Lower lobe of right lung (tissue), 2 donors: ENCODE results near the gene SGPL1. TPM values are rescaled to one million over a fixed set of nuclear protein-coding genes. Genes with fewer than 3 reads are reported as not detected.

ENCODE experiments used
- ATAC-seq, 2 donors: fragments of 200-7000 bp; cut with Tn5 transposase; one replicate each; pipeline ENCODE4 v1.9.1; 2020 to 2022; ENCODE audit warnings: mild to moderate bottlenecking in 2 of 2, moderate library complexity in 2 of 2
- DNase-seq: peaks from one replicate; pipeline ENCODE4 v3.0.0-alpha.2; 2020
- H3K27ac ChIP-seq: fragments of 200-600 bp; one replicate; pipeline ENCODE4 v1.8.0; 2022
- H3K27me3 ChIP-seq: fragments of 200-600 bp; one replicate; pipeline ENCODE4 v1.8.0; 2022; ENCODE audit warnings: low read depth
- H3K36me3 ChIP-seq: fragments of 200-600 bp; one replicate; pipeline ENCODE4 v1.8.0; 2022; ENCODE audit warnings: mild to moderate bottlenecking
- H3K4me1 ChIP-seq: fragments of 200-600 bp; one replicate; pipeline ENCODE4 v1.8.0; 2022
- H3K4me3 ChIP-seq: fragments of 200-600 bp; one replicate; pipeline ENCODE4 v1.8.0; 2022; ENCODE audit warnings: mild to moderate bottlenecking
- H3K9me3 ChIP-seq: fragments of 200-600 bp; one replicate; pipeline ENCODE4 v1.8.0; 2022
- intact Hi-C: fragments of 100-400 bp; cut with DNase I; formaldehyde crosslinking; loops from one replicate; pipeline ENCODE4 v1.11.0; 2022
- total RNA-seq: library from RNA; stranded (reverse); fragmentation: NEBNext Ultra II Directional; extraction: Animal tissue kit (Norgen Biotek cat#: 25700); gene quantifications from one replicate; pipeline ENCODE4 v1.2.1, GENCODE V29; 2021
- TF ChIP-seq, protein P1 (sequence below): fragments of 200-600 bp; IDR thresholded peaks from one replicate; pipeline ENCODE4 v1.8.0; 2022; ENCODE audit warnings: antibody characterized with exemption, mild to moderate bottlenecking
- donor health status: DM: no; HTN: yes; CAD: no; lungs with severe emphysema.

SGPL1 gene
- total RNA-seq, 1 donor from 2014 or later: 41.2 TPM

DNA sequence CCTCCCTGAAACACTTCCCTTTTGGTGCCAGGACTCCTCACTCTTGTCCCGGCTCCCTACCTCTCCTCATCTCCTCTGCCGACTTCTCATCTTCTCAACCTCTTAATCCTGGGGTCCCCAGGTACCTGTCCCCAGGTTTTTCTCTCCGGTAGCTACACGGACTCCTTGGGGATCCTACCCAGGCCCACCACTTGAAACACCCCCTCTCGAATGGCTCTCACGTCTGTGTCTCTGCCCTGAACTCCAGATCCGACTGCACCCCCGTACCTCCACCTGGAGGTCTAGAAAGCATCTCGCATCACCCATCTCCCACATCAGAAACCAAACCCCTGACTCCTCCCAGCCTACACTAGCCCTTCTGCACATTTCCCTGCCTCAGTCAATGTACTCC lies 35.4 kb upstream of the SGPL1 start:
- DNase-seq (no peak), ATAC-seq (no peak)
- TF ChIP-seq, protein P1, sequence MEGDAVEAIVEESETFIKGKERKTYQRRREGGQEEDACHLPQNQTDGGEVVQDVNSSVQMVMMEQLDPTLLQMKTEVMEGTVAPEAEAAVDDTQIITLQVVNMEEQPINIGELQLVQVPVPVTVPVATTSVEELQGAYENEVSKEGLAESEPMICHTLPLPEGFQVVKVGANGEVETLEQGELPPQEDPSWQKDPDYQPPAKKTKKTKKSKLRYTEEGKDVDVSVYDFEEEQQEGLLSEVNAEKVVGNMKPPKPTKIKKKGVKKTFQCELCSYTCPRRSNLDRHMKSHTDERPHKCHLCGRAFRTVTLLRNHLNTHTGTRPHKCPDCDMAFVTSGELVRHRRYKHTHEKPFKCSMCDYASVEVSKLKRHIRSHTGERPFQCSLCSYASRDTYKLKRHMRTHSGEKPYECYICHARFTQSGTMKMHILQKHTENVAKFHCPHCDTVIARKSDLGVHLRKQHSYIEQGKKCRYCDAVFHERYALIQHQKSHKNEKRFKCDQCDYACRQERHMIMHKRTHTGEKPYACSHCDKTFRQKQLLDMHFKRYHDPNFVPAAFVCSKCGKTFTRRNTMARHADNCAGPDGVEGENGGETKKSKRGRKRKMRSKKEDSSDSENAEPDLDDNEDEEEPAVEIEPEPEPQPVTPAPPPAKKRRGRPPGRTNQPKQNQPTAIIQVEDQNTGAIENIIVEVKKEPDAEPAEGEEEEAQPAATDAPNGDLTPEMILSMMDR: no peak
- Histone ChIP-seq H3K36me3 (no peaks in the 10 kb centered on the region), H3K27me3 (peaks cover 5% of the 10 kb centered on the region), H3K4me1 (peaks cover 6% of the 10 kb centered on the region), H3K9me3 (no peaks in the 10 kb centered on the region), H3K4me3 (no peak overlapping the region), H3K27ac (no peak overlapping the region)
- intact Hi-C loops: no loop called here

DNA sequence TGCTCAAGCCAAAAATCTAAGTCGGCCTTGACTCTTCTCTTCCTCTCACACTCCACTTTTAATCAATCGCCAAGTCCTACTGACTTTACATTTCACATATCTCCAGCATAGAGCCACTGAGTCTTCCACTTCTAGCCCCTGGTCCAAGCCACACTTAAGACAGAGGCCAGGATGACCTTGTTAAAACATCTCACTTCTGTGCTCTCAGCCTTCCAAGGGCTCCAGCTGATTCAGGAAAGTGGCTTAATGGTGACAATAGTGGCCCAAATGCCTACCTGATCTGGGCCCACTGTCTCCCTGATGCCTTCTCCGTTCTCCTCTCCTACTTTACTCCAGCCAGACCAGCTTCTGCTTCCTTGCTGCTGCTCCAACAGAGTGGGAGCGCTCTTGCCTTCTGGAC lies 35.0 kb upstream of the SGPL1 start:
- Histone ChIP-seq H3K4me1 (peaks cover 11% of the 10 kb centered on the region), H3K27ac (no peak overlapping the region), H3K36me3 (no peaks in the 10 kb centered on the region), H3K27me3 (peaks cover 6% of the 10 kb centered on the region), H3K4me3 (no peak overlapping the region), H3K9me3 (no peaks in the 10 kb centered on the region)
- intact Hi-C loops: no loop called here
- ATAC-seq: no peak
- TF ChIP-seq, protein P1: no peak
- no peak for DNase-seq

DNA sequence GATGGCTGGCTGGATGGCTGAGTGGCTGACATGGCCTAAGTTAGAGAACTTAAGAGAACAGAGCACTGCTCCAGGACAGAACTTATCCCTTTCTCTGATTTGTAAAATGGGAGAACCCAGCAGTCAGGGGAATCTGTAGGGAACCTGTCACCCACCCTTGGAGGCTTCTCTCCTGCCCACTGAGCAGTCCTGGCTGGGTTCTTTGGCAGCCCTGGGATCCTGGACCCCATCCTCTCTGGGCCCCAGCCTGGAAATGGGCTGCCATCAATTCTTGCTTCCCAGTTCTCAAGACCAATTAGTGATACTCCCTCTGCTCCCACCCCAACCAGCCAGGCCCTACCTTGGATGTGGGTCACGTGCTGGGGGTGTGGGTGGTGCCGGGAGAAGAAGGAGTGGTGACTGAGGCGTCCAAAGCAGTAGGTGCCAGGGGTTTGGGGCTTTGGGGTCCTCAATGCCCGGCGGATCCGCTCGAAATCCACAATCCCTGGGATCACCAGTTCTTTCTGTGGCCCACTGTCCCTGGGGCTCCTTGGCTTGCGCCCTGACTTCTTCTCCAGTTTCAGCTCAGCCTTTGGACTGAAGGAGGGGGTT lies 34.2 kb upstream of the SGPL1 start:
- intact Hi-C loops: no loop called here
- H3K4me1 ChIP-seq: peaks cover 11% of the 10 kb centered on the region
- no peak overlapping the region for H3K27ac ChIP-seq
- H3K27me3 ChIP-seq: peaks cover 6% of the 10 kb centered on the region
- H3K36me3 ChIP-seq: no peaks in the 10 kb centered on the region
- no peaks in the 10 kb centered on the region for H3K9me3 ChIP-seq
- TF ChIP-seq, protein P1: no peak
- H3K4me3 ChIP-seq: no peak overlapping the region
- DNase-seq: no peak
- ATAC-seq: no peak

DNA sequence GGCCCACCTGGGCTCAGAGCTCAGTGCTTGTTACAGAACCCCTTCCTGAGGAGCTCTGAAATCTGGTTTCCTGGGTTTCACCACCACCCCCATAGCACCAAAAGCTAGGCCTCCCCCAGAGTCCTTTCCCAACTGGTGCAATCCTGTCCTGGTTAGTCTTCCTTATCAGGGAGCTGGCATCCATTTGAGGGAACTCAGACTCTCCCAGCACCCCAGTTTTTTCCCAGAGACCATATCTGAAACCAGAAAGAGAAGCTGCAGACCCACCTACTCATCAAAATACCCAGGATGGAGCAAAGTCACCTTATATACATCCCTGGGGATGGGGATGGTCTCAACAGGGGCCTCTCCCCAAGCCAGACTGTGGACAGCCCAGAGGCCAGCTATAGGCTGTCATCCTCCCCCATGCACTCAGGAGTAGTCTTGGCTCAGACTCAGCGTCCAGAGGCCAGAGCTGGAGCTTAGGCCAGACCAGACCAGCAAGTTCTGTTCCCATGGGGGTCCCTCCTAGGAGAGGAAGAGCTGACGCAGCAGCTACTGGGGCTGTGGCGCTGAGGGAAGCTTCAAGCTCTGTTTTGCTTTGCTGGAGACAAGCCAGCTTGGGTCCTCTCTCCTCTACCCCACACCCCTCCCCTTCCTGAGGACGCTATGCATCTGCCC lies 33.5 kb upstream of the SGPL1 start:
- Histone ChIP-seq H3K9me3 (no peaks in the 10 kb centered on the region), H3K4me1 (peaks cover 11% of the 10 kb centered on the region), H3K36me3 (no peaks in the 10 kb centered on the region), H3K27me3 (peaks cover 6% of the 10 kb centered on the region), H3K27ac (no peak overlapping the region), H3K4me3 (no peak overlapping the region)
- intact Hi-C loops: no loop called here
- TF ChIP-seq, protein P1: no peak
- DNase-seq: no peak
- ATAC-seq: no peak

DNA sequence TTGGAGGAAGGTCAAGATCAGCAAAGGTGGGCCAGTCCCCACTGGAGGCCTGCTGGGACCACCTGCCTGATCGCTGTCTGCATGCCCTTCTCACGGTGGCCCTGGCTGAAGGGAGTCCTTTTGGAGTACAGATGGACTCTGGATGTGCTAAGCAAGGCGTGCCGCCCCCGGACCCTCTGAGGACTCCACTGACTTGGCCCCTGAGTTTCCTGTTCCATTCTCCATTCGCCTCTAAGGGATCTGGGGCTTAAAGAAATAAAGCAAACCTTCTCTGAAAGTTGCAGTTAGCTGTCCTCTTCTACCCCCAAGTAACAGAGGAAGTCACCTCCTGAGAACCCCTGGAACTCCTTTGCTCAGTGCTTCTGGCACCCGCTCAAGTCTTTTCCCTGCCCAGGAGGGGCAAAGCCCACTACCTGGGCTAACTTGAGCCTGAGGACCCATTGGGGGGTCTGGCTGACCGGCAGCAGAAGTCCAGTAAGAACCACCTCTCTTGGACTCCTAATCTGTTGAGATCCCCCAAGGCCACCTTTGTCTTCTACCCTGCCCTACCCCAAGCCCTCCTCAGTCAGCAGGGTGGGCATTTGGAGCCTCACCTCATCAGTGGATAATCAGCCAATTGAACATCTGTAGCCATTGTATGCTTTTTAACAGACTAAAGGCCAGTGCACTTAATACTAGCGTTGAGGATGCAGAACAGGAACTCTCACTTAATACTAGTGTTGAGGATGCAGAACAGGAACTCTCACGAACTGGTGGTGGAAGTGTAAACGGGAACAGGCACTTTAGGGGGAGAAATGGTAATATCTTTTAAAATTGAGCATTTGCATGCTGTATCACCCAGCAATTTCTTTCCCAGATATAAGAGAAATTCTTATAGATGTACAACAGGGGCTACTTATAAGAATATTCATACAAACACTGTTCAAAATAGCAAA lies 32.7 kb upstream of the SGPL1 start:
- H3K27me3 ChIP-seq: peaks cover 6% of the 10 kb centered on the region
- peaks cover 5% of the 10 kb centered on the region for H3K9me3 ChIP-seq
- no peak overlapping the region for H3K27ac ChIP-seq
- H3K4me1 ChIP-seq: peaks cover 11% of the 10 kb centered on the region
- DNase-seq: no peak
- no peak for ATAC-seq
- TF ChIP-seq, protein P1: no peak
- intact Hi-C loops: no loop called here
- no peak overlapping the region for H3K4me3 ChIP-seq
- no peaks in the 10 kb centered on the region for H3K36me3 ChIP-seq
